Prostate gland (tissue), 2 donors: ENCODE measurements around the gene FBXW2. TPM values are rescaled to one million over a fixed set of nuclear protein-coding genes. Genes with fewer than 3 reads are reported as not detected.

ENCODE experiments used
- DNase-seq: peaks from one replicate; pipeline ENCODE4 v3.0.0-alpha.2; 2019; ENCODE audit warnings: low spot score
- H3K27ac ChIP-seq, 2 donors: fragments of 200-600 bp; sonication (generic); 2 replicates each; pipeline ENCODE4 v1.5.1; 2017 to 2019
- H3K27me3 ChIP-seq: fragments of 200-600 bp; sonication (generic); replicated peaks from 2 replicates; pipeline ENCODE4 v1.5.1; 2019; ENCODE audit not compliant: insufficient read depth
- H3K36me3 ChIP-seq, 2 donors: fragments of 200-600 bp; sonication (generic); 1 replicate in 1 of 2; 2 replicates in 1 of 2; pipeline versions ENCODE4 v1.5.1 to v1.8.1; 2017 to 2019
- H3K4me1 ChIP-seq: fragments of 200-600 bp; sonication (generic); replicated peaks from 2 replicates; pipeline ENCODE4 v1.5.1; 2019
- H3K4me3 ChIP-seq, 2 donors: fragments of 200-600 bp; sonication (generic); 2 replicates each; pipeline ENCODE4 v1.5.1; 2017 to 2019
- H3K9me3 ChIP-seq: fragments of 200-600 bp; sonication (generic); 2 replicates; pipeline ENCODE4 v1.5.1; 2017
- CTCF ChIP-seq, 4 experiments: fragments of 200-600 bp in 2 of 4; fragments of 450-650 bp in 2 of 4; sonication (generic) in 2 of 4; IDR thresholded peaks; 1 replicate in 3 of 4; 2 replicates in 1 of 4; pipeline ENCODE4 v1.5.1; 2016 to 2019; ENCODE audit warnings: antibody characterized with exemption in 4 of 4, mild to moderate bottlenecking in 2 of 4, moderate library complexity in 2 of 4
- POLR2A ChIP-seq: fragments of 450-650 bp; IDR thresholded peaks from one replicate; pipeline ENCODE4 v1.6.1; 2016; ENCODE audit warnings: antibody characterized with exemption, mild to moderate bottlenecking
- POLR2AphosphoS5 ChIP-seq: sonication (generic); formaldehyde crosslinking; IDR thresholded peaks from one replicate; pipeline ENCODE4 v1.6.1; 2017; ENCODE audit warnings: antibody characterized with exemption
- WGBS: methylation state at CpG from one replicate; pipeline ENCODE4 v1.1.5; 2018; 5-methylcytosine and 5-hydroxymethylcytosine counted together
- intact Hi-C: fragments of 100-400 bp; cut with DNase I; formaldehyde crosslinking; loops from one replicate; pipeline ENCODE4 v1.14.2; 2022
- total RNA-seq, 2 donors: library from RNA; depleted of rRNA; stranded (reverse); fragments of >200 nt; gene quantifications; one replicate each; pipeline ENCODE4 v1.1.0, GENCODE V29; 2016

FBXW2 gene
- total RNA-seq, 2 donors from 2014 or later: 38.3 to 57.1 TPM

DNA sequence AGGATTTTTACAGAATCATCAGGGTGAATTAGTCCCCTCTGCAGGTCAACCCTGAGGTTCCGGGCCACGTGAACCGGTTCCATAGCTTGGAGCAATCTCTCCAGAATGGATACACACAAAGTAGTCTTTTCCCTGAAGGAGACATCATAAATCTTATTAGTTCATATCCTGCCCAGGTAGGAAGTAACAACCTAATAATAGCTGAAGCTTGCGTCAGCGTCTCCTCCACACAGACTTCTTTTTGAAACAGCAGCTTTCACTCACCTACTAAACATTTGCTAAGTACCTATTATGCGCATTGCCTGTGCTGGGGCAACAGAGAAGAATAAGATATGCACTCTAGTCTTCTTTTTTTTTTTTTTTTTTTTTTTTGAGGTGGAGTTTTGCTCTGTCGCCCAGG is 40.1 kb upstream of the FBXW2 start:
- intact Hi-C loops: no loop called here
- Histone ChIP-seq H3K27ac (peak overlapping the region in 1 of 2 donors; percentile 47), H3K4me1 (no peaks in the 10 kb centered on the region), H3K4me3 (no peak overlapping the region), H3K9me3 (no peaks in the 10 kb centered on the region), H3K36me3 (peaks cover 0 to 4% of the 10 kb centered on the region in 2 donors), H3K27me3 (no peaks in the 10 kb centered on the region)
- no peak for TF ChIP-seq CTCF (IDR thresholded peaks at IDR 0.05)
- TF ChIP-seq POLR2AphosphoS5: no peak
- no peak for TF ChIP-seq POLR2A
- 66% methylated on average over 7 of the region's 7 CpGs for WGBS
- no peak for DNase-seq

- intact Hi-C loops: no loop called here
- no peak for TF ChIP-seq POLR2A
- peak; percentile 52 for TF ChIP-seq POLR2AphosphoS5
- Histone ChIP-seq H3K27me3 (no peaks in the 10 kb centered on the region), H3K4me1 (no peaks in the 10 kb centered on the region), H3K4me3 (no peak overlapping the region), H3K27ac (peak overlapping the region in 1 of 2 donors; percentile 47), H3K9me3 (no peaks in the 10 kb centered on the region), H3K36me3 (peaks cover 0 to 4% of the 10 kb centered on the region in 2 donors)
- DNase-seq: peak; percentile 60
These were observed 39.6 kb upstream of the FBXW2 start for GRCh38 chr9:120832807-120833206.

DNA sequence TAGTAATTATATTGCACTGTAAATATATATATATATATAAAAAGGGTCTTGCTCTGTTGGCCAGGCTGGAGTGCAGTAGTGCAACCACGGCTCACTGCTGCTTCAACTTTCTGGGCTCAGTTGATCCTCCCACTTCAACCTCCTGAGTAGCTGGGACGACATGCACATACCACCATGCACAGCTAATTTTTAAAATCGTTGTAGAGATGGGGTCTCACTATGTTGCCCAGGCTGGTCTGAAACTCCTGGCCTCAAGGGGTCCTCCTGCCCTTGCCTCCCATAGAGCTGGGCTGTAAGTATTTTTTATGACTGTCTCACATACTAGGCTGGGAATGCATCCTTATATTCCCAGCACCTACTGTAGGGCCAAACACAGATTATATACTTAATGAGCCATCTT is 37.6 kb upstream of the FBXW2 start:
- H3K27ac ChIP-seq: no peak overlapping the region
- H3K4me1 ChIP-seq: no peaks in the 10 kb centered on the region
- H3K4me3 ChIP-seq: no peak overlapping the region
- H3K27me3 ChIP-seq: no peaks in the 10 kb centered on the region
- no peaks in the 10 kb centered on the region for H3K9me3 ChIP-seq
- TF ChIP-seq CTCF (IDR thresholded peaks at IDR 0.05) (no peak), POLR2A (no peak), POLR2AphosphoS5 (no peak)
- no peak for DNase-seq
- 95% methylated on average over 3 of the region's 3 CpGs for WGBS
- intact Hi-C loops: no loop called here
- peaks cover 0 to 4% of the 10 kb centered on the region in 2 donors for H3K36me3 ChIP-seq

DNA sequence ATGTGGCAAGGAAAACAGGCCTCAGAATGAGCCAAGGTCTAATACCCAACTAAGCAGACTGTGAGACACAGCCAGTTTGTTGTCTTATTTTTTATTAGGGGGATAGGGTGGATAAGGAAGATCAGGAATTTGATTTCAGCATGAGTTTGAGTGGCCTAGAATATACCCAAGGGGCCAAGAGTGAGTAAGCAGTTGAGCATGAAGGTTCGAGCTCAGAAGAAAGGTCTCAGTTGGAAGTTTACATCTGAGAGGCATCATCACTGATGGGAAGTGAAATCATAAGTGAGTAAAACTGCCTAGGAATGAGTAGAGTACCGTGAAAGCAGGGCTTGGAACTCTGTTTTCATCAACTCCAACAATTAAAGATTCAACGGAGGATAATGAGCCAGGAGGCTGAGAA is 36.9 kb upstream of the FBXW2 start:
- Histone ChIP-seq H3K36me3 (peaks cover 0 to 4% of the 10 kb centered on the region in 2 donors), H3K9me3 (no peaks in the 10 kb centered on the region), H3K27me3 (no peaks in the 10 kb centered on the region), H3K4me1 (no peaks in the 10 kb centered on the region), H3K27ac (no peak overlapping the region), H3K4me3 (no peak overlapping the region)
- intact Hi-C loops: no loop called here
- no peak for DNase-seq
- WGBS: 96% methylated on average over 3 of the region's 3 CpGs
- TF ChIP-seq POLR2AphosphoS5: no peak
- TF ChIP-seq CTCF (IDR thresholded peaks at IDR 0.05): no peak
- TF ChIP-seq POLR2A: no peak

- Histone ChIP-seq H3K27ac (no peak overlapping the region), H3K4me1 (no peaks in the 10 kb centered on the region), H3K9me3 (no peaks in the 10 kb centered on the region), H3K27me3 (no peaks in the 10 kb centered on the region), H3K36me3 (peaks cover 0 to 4% of the 10 kb centered on the region in 2 donors), H3K4me3 (no peak overlapping the region)
- intact Hi-C loops: no loop called here
- TF ChIP-seq POLR2A (no peak), POLR2AphosphoS5 (no peak), CTCF (IDR thresholded peaks at IDR 0.05) (no peak)
- DNase-seq: no peak
- 94% methylated on average over 1 of the region's 1 CpG for WGBS
These were observed 36.4 kb upstream of the FBXW2 start for GRCh38 chr9:120829650-120830049.
